ENCODE data around the gene WDR91.

The WDR91 gene

DNA sequence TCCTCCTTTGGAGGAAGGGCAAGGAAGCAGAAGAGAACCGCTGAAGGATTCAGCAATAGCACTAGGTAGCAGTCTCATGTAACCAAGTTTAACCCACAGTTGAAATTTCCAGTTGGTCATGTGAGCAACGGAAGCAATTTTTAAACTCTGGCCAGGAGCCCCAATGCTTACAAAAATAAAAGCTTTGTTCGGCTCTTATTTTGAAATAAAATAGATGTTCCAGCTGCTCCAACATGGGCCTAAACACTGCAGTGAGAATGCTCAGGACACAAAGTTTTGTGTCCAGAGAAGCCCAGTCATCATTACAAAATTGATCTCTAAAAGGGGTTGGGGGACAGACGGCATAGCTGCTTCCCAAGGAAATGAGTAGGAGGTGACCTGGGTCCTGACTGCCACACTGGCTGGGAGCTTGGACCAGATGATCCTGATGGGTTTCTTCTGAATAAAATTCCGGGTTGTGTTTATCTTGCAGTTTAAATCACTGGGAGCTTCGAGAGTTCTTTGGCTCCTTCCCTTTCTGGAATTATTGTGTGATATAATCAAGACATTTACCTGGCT lies 63.9 kb downstream of the WDR91 start:
- TF ChIP-seq, protein P1, sequence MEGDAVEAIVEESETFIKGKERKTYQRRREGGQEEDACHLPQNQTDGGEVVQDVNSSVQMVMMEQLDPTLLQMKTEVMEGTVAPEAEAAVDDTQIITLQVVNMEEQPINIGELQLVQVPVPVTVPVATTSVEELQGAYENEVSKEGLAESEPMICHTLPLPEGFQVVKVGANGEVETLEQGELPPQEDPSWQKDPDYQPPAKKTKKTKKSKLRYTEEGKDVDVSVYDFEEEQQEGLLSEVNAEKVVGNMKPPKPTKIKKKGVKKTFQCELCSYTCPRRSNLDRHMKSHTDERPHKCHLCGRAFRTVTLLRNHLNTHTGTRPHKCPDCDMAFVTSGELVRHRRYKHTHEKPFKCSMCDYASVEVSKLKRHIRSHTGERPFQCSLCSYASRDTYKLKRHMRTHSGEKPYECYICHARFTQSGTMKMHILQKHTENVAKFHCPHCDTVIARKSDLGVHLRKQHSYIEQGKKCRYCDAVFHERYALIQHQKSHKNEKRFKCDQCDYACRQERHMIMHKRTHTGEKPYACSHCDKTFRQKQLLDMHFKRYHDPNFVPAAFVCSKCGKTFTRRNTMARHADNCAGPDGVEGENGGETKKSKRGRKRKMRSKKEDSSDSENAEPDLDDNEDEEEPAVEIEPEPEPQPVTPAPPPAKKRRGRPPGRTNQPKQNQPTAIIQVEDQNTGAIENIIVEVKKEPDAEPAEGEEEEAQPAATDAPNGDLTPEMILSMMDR (IDR thresholded peaks at IDR 0.05): no peak

DNA sequence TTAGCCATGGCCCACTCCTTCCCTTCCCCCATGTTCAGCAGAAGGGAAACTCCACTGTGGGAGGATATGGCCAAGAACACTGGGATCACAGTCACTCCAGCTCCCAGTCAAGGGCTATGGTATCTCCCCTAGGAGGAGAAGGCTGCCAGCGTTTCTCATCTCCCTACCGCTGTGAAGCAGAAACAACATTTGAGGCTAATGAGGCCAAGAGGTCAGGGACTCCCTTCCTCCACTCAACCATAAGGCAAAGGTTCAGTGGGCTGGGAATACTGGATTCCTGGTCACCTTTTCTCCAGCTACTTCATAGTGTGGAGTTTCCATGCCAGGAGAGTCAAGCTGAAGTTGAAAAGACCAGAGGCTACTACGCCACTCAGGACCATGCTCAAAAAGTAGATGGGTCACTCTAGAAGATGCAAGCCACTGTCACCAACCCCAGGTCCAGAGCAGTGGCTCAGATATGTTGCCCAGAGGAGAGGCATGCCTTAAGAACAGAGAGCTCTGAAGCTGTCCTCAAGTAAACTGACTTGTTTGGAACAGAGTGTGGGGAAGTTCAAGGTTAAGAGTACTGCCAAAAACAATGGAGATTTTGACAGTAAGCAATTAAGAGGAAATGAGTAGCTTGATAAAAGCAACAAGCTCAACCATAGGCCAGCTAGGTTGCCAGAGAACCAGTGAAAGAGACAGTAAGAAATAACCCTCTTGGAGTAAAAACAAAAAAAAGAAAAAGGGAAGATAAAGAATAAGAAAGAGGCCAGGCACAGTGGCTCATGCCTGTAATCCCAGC lies 67.2 kb downstream of the WDR91 start:
- TF ChIP-seq, protein P1 (IDR thresholded peaks at IDR 0.05): no peak

Data from LNCAP (cell line).